Activated CD4-positive, alpha-beta T cell treated with anti-CD3 and anti-CD28 coated beads for 24 hours (primary cell): ENCODE results near the gene ANKRD36.
"Not testable (repeated sequence)": the region's sequence is repeated elsewhere in the genome, so short reads cannot be mapped to it uniquely, and the experiment has no call there.

Source experiments
- DNase-seq, 2 donors: peaks; one replicate each; pipeline ENCODE4 v3.0.0-alpha.2; 2020; ENCODE audit warnings: low read depth in 2 of 2

Gene ANKRD36

GRCh38 chr2:97293687-97294086, 180.7 kb downstream of the ANKRD36 start:
- not testable (repeated sequence) for DNase-seq
